ENCODE results near the gene POLQ. TPM values are rescaled to one million over a fixed set of nuclear protein-coding genes. Genes with fewer than 3 reads are reported as not detected.

POLQ gene
- total and polyA plus RNA-seq, 10 of the 15 experiments (the other 5 are each of a cell fraction or from before 2014, with no cell fraction given) = 3.3 to 22.4 (median 15.9) TPM

DNA sequence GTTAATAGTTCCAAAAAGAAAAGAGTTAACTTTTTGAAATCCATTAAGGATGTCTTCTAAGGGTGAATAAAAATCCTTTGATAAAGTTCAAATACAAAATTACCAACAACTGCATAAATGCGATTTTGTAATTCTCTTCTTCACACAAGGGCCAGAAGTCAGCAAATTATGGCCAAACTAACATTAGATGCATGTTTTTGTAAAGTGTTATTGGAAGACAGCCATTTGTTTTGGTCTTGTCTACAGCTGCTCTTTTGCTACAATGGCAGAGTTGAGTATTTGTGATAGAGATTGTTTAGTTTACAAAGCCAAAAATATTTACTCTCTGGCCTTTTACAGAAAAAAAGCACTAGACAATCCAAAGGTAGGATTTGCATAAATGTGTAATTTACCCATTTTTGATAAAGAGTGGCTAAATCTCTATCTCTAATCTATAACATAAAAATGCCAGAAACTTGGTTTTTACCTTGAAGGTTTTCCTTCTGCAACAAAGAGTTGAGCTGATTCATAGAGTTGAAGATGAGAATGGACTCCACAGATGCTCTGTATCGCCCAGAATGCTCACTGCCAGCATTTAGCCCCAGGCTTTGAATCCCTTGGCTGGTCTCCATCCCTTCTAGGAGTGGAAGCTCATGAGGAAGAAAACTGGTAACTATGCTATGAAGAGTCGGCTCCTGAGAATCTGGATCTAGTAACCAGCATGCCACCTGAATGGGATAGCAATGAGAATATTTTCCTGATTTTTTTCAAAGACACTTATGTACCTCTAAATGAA lies 64.5 kb downstream of the POLQ start:
- TF ChIP-seq SRF (IDR thresholded peaks at IDR 0.05; ENCODE audit: low read depth in 2 of 2, low read length in 2 of 2) (no peak), GATAD2B (conservative IDR thresholded peaks at IDR 0.05; ENCODE audit: low read depth) (no peak), FOXM1 (IDR thresholded peaks at IDR 0.05; ENCODE audit: low read depth, low read length) (no peak), RAD51 (IDR thresholded peaks at IDR 0.05) (no peak), SMAD5 (IDR thresholded peaks at IDR 0.05; ENCODE audit: low read depth) (no peak), FOS (IDR thresholded peaks at IDR 0.05; ENCODE audit: borderline replicate concordance, extremely low read depth, insufficient read length) (no peak), BHLHE40 (IDR thresholded peaks at IDR 0.05; ENCODE audit: borderline replicate concordance in 1 of 2, low read depth in 2 of 2, low read length in 1 of 2) (no peak), HDAC2 (IDR thresholded peaks at IDR 0.05) (no peak), MXI1 (IDR thresholded peaks at IDR 0.05; ENCODE audit: low read depth, low read length) (no peak)
- TF ChIP-seq, protein P1, sequence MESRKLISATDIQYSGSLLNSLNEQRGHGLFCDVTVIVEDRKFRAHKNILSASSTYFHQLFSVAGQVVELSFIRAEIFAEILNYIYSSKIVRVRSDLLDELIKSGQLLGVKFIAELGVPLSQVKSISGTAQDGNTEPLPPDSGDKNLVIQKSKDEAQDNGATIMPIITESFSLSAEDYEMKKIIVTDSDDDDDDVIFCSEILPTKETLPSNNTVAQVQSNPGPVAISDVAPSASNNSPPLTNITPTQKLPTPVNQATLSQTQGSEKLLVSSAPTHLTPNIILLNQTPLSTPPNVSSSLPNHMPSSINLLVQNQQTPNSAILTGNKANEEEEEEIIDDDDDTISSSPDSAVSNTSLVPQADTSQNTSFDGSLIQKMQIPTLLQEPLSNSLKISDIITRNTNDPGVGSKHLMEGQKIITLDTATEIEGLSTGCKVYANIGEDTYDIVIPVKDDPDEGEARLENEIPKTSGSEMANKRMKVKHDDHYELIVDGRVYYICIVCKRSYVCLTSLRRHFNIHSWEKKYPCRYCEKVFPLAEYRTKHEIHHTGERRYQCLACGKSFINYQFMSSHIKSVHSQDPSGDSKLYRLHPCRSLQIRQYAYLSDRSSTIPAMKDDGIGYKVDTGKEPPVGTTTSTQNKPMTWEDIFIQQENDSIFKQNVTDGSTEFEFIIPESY (IDR thresholded peaks at IDR 0.05) = no peak
- TF ChIP-seq, protein P2, sequence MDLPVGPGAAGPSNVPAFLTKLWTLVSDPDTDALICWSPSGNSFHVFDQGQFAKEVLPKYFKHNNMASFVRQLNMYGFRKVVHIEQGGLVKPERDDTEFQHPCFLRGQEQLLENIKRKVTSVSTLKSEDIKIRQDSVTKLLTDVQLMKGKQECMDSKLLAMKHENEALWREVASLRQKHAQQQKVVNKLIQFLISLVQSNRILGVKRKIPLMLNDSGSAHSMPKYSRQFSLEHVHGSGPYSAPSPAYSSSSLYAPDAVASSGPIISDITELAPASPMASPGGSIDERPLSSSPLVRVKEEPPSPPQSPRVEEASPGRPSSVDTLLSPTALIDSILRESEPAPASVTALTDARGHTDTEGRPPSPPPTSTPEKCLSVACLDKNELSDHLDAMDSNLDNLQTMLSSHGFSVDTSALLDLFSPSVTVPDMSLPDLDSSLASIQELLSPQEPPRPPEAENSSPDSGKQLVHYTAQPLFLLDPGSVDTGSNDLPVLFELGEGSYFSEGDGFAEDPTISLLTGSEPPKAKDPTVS (IDR thresholded peaks at IDR 0.05; ENCODE audit: low read depth, low read length) = no peak
- intact Hi-C loops (cut with micrococcal nuclease; ENCODE audit: unreplicated experiment) (no loop called here), in situ Hi-C loops (cut with MboI) (no loop called here)
- Histone ChIP-seq H3K9me3 (replicated peaks; ENCODE audit: control insufficient read depth, insufficient read depth, low read length) (no peaks in the 10 kb centered on the region), H3K27ac (ENCODE audit: control insufficient read depth, insufficient read depth) (no peak overlapping the region), H3K9ac (ENCODE audit: control insufficient read depth, insufficient read depth, low read length) (no peak overlapping the region), H3K4me2 (ENCODE audit: control insufficient read depth, insufficient read depth) (no peak overlapping the region), H3K4me3 (no peak overlapping the region), H3K27me3 (replicated peaks in 1 of 2; ENCODE audit: control insufficient read depth in 2 of 2, insufficient read depth in 2 of 2, low read length in 1 of 2) (no peaks in the 10 kb centered on the region), H3K4me1 (ENCODE audit: control insufficient read depth, insufficient read depth, low read length) (no peaks in the 10 kb centered on the region), H4K20me1 (ENCODE audit: control insufficient read depth, insufficient read depth) (no peaks in the 10 kb centered on the region), H3K79me2 (ENCODE audit: control insufficient read depth, insufficient read depth, low read length) (no peaks in the 10 kb centered on the region), H2AFZ (ENCODE audit: control insufficient read depth, low read depth, low read length) (no peak overlapping the region), H3K36me3 (ENCODE audit: control insufficient read depth in 2 of 2, insufficient read depth in 2 of 2, low read length in 1 of 2) (peaks cover 0 to 3% of the 10 kb centered on the region in 2 experiments; a peak in 2 of 4 replicates)
- WGBS (ENCODE audit: insufficient coverage, insufficient replicate concordance, low lambda C conversion rate, missing lambda C conversion rate) = 99% methylated on average over 3 of the region's 3 CpGs
- FAIRE-seq (no peak), ATAC-seq (no peak), DNase-seq (ENCODE audit: low read depth, low spot score) (no peak)
- RAD21 ChIA-PET (ENCODE audit: unreplicated experiment) = no interaction called here
- no TSS peak for BruUV-seq (replicated peaks)
- POLR2A ChIA-PET = no interaction called here
- CTCF ChIA-PET = interaction anchor here (0.7 to 1.3 kb wide), 3 partner anchors 12 to 103 kb away, joined by 3 to 4 read pairs (median 3); no protein-coding TSS in a partner anchor
- SMC1A ChIA-PET (ENCODE audit: uncharacterized antibody, unreplicated experiment) = interaction anchor here (1.2 to 1.4 kb wide), 2 partner anchors 12 to 16 kb away, joined by 3 read pairs; no protein-coding TSS in a partner anchor

Measured in GM12878 (cell line).